HG03103 (cell line): ENCODE results near the gene IRF1.
"Not testable (repeated sequence)": the region's sequence is repeated elsewhere in the genome, so short reads cannot be mapped to it uniquely, and the experiment has no call there.

Source experiments
- ATAC-seq: cut with Tn5 transposase; IDR thresholded peaks from one replicate; pipeline ENCODE4 v1.9.1; 2021; ENCODE audit warnings: low read depth; ENCODE audit not compliant: unreplicated experiment

Gene IRF1

GRCh38 chr5:132445930-132446329 is 44.6 kb downstream of the IRF1 start:
- no peak for ATAC-seq

GRCh38 chr5:132445640-132445923 is 45.0 kb downstream of the IRF1 start:
- no peak for ATAC-seq

GRCh38 chr5:132444841-132445639 is 45.5 kb downstream of the IRF1 start:
- ATAC-seq, result no peak

- no peak for ATAC-seq
Measured at GRCh38 chr5:132444061-132444460, 46.5 kb downstream of the IRF1 start.

GRCh38 chr5:132439521-132440089 is 51.0 kb downstream of the IRF1 start:
- ATAC-seq, result no peak

DNA sequence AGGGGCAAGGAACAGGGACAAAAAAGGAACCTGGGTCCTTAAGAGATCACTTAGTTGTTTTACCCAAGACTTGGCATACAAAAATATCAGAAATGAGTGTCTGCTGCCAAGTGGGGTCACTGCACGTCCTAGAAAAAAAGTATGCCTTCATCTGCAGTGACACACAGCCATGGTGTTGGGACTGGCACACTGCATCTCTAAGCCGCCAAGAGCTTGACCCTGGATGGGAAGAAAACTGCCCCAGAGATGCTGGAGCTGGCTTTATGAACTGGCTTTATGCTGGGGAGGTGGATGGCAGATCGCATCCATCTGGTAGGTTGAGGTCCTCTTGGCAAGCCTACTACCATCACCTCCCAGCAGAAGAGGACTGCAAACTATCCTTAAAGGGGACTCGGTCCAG is 51.7 kb downstream of the IRF1 start:
- ATAC-seq, result no peak

- not testable (repeated sequence) for ATAC-seq
Measured at GRCh38 chr5:132438267-132438645, 52.3 kb downstream of the IRF1 start.

- peak; percentile 93 for ATAC-seq
Measured at GRCh38 chr5:132437604-132438266, 52.8 kb downstream of the IRF1 start.

DNA sequence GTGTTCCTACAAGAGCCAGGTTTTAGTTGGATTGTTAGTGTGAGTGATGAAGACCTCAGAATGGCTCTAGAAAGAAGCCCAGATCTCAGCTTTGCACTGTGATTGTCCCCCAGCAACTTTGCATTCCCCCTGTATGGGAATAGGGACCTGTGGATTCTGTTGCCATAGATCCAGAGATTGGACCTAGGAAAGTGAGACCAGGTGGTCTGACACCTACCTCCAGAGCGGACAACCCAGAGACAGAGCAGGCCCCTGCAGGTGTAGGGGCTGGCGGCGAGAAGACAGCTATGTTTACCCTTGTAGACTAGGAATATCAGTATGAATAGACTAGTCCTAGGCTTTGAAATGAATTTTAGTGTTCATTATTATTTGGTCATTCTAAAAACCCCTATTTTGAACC is 53.6 kb downstream of the IRF1 start:
- no peak for ATAC-seq

- ATAC-seq, result no peak
Measured at GRCh38 chr5:132435886-132436285, 54.7 kb downstream of the IRF1 start.

DNA sequence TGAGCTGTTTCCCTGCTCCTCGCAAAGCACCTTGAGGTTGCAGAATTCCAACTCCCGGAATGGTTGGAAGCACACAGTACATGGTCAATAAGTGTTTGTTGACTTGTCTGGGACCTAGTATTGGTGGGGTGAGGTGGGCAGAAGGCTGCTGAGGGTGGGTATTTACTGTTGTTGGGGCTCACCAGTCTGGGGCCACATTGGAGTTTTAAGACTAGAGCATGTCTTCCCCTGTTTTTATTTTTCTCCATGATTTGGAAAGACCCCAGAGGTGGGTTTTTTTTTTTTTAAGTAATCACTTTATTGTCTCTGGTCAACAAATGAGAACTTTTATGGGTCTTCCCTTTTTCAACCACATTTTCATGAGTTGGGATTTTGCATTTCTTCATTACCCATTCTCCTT is 55.1 kb downstream of the IRF1 start:
- no peak for ATAC-seq

- no peak for ATAC-seq
Measured at GRCh38 chr5:132434416-132435286, 55.9 kb downstream of the IRF1 start.

DNA sequence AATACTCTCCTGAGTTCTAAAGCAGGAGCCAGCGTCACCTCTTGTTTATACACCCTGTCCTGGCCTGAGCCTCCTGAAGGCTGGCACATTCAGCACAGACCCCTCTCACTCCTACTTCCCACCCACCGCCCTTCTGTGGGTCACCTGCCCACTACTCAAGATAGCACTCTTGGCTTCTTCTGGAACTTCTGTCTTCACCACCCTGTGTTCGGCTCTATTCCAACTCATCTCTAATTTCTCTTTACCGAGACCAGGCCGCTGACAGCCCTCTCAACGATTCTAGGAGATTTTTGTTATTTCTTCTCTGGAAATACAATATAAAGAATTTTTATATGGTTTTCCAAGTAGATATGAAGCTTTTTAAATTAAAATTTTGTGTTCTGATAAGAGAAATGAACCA is 57.4 kb downstream of the IRF1 start:
- no peak for ATAC-seq

- ATAC-seq, result no peak
Measured at GRCh38 chr5:132431632-132432031, 58.9 kb downstream of the IRF1 start.
